IPS-18c (cell line): ENCODE results near the gene TXNRD1.
A peak's percentile ranks its signal among the peaks of the same experiment; 100 is the strongest.
"Not testable (repeated sequence)": the region's sequence is repeated elsewhere in the genome, so short reads cannot be mapped to it uniquely, and the experiment has no call there.

ENCODE experiments used
- H3K4me3 ChIP-seq: 2 replicates; pipeline ENCODE4 v1.7.0; 2013; ENCODE audit warnings: low read depth, mild to moderate bottlenecking, low read length, moderate library complexity; ENCODE audit not compliant: insufficient read depth
- H3K9me3 ChIP-seq: one replicate; pipeline ENCODE4 v1.6.1; 2013; ENCODE audit warnings: mild to moderate bottlenecking, low read length, moderate library complexity; ENCODE audit not compliant: control insufficient read depth, insufficient read depth

Gene TXNRD1

DNA sequence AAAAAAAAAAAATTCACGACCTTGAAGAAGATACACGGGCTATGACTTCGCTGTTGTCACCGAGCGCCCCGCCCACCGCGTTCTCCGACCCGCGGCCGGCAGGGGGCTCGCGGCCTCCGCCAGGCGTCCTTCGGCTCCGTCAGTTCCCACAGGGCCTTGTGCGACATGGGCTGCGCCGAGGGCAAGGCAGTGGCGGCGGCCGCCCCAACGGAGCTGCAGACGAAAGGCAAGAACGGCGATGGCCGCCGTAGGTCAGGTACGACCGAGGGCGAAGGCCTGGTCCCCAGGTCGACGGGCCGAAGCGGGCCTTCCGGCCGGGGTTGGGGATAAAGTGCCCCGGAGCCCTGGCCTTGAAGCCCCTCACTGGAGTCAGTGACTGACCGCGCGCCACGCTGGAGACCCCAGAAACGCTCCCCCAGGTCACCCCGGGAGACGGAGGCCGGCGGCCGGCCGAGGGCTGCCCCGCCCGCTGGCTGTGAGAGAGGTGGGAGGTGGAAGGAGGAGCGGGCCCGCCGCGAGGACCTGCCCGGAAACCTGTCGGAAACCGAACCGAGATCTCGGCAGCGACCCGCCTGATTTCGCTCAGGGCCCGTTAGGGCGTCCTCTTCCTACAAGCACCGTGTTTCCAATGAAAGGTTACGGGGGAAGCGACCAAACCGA is at the start of gene TXNRD1:
TXNRD1 (plus strand) TSS at position 142 of the 660 bp plus-strand sequence; CDS start at position 166, 24 bp downstream.
- Histone ChIP-seq H3K4me3 (peak within 1 kb of the TSS; percentile 69), H3K9me3 (no peaks in the 10 kb centered on the region)

DNA sequence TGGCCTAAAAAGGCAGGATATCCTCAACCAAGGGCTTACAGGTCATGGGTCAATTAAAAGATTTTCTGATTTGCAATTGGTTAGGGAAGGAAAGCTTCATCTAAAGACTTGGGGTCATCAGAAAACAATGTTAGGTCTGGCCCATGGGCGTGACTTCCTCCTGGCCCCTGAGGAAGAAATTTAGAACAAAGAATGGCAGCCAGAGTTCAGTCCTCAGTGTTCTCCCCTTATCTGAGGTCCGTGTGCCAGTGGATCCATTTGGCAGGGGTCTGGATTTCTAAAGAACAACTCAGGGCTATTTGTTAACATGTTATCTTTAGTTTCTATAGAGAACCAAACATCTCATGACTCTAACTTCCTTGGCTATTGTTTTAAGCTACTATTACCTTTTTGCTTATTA is 49.8 kb upstream of the TXNRD1 start:
- H3K9me3 ChIP-seq = no peaks in the 10 kb centered on the region

DNA sequence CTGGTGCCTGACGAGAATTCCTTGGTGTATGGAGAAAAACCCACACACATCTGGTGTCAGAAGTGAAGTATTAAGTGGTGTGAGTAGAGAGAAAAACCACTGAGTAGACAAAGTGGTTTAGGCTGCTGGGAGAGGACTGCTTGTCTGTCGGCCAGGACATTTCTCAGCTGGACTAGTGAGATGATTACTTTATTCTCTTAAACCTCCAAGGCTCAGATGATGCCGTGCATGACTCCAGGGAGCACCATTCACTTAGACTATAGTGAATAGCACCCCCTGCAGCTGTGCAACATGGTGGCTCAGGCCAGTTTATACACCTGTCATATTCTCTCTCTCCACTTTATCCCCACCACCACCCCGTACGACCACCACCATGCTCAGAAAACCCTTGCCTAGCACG is 49.1 kb upstream of the TXNRD1 start:
- H3K9me3 ChIP-seq = no peaks in the 10 kb centered on the region
- H3K4me3 ChIP-seq = no peak overlapping the region

More for the DNA sequence above, 49.8 kb upstream of the TXNRD1 start:
- H3K4me3 ChIP-seq = no peak overlapping the region

DNA sequence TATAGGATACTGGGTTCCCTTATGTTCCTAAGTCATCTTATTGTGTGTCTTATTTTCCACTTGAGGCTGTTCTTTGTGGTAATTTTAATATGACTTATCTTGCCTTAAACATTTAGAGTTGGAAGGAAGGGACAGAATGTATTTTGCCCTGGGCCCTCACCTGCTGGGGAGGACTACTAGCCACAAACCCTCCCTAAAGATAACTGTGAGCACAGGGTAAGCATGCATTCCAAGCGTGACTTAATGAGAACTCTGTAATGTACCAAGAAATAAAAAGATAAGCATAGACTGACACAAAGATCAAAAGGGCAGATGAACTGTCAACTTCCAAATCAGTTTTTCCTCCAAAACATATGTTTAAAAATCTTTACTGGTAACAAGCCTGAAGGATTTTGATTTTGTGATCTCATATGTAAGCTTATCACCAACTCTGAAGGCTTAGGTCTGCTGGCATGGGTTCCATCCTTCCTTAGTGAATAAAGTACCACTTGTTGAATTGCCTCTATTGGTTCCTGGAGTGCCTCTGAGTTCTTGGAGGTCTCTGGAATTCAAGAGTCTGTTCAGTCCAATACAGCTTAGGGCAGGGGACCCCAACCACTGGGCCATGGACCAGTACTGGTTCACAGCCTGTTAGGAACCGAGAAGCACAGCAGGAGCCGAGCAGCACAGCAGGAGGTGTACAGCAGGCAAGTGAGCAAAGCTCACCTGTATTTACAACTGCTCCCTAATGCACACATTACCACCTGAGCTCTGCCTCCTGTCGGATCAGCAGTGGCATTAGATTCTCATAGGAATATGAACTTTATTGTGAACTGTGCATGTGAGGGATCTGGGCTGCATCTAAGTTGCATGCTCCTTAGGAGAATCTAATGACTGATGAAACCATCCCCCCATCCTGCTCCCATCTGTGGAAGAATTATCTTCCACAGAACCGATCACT is 47.8 kb upstream of the TXNRD1 start:
- H3K4me3 ChIP-seq = no peak overlapping the region

DNA sequence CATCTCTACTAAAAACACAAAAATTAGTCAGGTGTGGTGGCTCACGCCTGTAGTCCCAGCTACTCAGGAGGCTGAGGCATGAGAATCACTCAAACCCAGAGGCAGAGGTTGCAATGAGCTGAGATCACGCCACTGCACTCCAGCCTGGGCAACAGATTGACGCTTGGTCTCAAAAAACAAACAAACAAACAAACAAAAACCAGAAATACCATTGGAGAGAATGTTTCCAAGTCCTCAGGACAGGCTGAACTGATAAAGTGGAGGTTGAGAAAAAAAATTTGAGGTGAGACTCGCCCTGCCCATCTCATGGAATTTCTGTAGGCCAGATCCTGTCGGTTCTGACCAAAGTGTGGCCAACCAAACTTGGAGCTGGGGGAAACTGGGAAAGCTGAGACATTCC is 47.0 kb upstream of the TXNRD1 start:
- Histone ChIP-seq H3K4me3 (no peak overlapping the region), H3K9me3 (no peaks in the 10 kb centered on the region)

More for the DNA sequence above, 47.8 kb upstream of the TXNRD1 start:
- H3K9me3 ChIP-seq = no peaks in the 10 kb centered on the region

DNA sequence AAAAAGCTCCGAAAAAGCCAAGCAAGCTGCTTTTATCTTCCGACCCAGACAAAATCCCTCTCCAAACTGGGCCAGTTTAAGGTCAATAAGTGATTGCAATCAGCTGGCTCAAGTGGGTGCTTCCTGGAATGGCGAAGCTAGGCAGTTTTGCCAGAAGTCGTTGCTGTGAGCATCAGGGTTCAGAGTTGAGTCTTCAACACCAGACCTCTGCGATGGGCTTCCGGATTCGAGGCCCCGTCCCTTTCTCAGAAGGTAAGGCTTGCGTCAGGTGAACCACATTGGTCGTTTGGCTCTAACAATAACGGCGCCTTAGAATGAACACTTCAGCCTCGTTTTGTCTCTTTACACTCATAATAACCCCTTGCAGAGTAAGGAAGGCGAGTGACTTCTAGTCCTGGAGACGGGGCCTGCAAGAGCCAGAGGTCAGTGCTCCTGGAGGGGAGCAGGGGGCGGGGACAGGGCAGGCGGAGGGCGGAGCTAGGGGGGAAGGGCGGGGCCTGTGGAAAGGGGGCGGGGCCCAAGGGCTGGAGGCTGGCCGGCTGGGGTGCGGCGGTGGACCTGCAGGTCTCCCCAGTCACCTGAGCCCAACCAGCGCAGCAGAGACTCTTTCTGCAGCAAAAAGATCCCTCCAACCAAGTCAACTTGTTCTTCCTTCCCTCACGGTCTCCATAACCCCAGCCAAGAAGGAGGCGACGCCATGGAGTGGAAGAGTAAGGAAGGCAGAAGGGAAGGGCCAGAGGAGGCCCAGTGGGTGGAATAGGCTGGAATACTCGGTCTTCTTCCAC is 43.6 kb upstream of the TXNRD1 start:
- no peaks in the 10 kb centered on the region for H3K9me3 ChIP-seq
- H3K4me3 ChIP-seq = peak overlapping the region; percentile 15; the same call in 1 of the 2 replicates

DNA sequence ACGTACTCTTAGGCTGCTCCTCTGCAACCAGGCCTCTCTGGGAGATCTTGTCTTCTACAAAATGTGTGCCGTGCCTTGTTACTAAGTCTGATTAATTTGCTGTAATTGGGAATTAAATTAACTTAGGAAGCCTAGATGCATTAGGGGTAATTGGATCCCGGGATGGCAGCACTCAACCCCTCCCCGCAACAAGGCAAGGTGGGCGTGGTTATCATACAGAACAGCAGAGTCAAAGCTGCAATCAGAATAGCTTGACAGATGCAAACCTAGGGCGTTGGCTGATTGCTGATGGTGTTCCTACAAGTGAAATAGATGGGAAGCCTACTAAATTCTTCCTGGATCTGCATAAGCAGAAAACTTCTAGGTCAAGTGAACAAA is 43.0 kb upstream of the TXNRD1 start:
- no peaks in the 10 kb centered on the region for H3K9me3 ChIP-seq
- peak overlapping the region; percentile 15; the same call in 1 of the 2 replicates for H3K4me3 ChIP-seq

DNA sequence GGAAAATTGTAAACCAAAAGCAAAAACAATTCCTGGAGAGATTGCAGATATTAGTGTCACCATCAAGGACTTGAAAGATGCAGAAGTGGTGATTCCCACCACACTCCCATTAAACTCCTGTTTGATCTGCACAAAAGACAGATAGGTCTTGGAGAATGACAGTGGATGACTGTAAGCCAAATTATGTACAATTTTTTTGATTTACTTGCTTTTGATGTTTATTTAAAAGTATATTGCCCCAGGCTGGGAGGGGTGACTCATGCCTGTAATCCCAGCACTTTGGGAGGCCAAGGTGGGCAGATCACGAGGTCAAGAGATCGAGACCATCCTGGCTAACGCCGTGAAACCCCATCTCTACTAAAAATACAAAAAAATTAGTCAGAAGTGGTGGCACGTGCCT is 41.8 kb upstream of the TXNRD1 start:
- H3K9me3 ChIP-seq, H3K4me3 ChIP-seq: not testable (repeated sequence)

DNA sequence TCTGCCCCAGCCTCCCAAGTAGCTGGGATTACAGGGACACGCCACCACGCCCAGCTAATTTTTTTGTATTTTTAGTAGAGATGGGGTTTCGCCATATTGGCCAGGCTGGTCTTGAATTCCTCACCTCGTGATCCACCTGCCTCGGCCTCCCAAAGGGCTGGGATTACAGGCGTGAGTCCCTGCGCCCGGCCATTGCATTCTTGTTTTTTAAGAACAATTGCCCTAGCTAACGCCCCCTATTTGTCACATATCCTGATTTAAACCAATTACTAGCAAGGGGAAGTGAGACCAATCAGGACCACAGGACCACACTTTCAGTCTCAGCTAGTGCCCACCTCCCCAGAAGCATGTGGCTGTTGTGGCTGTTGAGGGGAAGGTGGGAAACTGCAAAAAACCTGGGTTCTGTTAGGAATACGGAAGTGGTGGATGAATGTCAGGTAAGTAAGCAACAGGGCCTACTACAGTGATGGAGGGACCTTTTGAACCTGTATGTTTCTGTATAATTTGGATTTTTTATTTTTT is 39.8 kb upstream of the TXNRD1 start:
- H3K9me3 ChIP-seq = no peaks in the 10 kb centered on the region

DNA sequence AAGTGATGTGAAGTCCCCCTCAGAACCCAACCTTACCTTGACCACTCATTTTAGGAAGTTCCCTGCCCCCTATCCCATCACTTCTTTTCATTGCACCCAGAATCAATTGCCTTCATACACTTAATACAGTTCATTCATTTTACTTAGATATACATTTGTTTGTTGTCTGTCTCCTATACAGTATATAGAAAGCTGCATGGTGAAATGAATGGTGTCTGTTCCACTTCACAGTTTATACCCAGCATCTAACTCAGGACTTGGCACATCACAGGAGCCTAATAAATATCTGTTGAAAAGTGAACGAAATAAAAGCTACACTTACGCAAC is 38.3 kb upstream of the TXNRD1 start:
- Histone ChIP-seq H3K4me3 (no peak overlapping the region), H3K9me3 (no peaks in the 10 kb centered on the region)

More for the DNA sequence above, 39.8 kb upstream of the TXNRD1 start:
- H3K4me3 ChIP-seq = no peak overlapping the region

DNA sequence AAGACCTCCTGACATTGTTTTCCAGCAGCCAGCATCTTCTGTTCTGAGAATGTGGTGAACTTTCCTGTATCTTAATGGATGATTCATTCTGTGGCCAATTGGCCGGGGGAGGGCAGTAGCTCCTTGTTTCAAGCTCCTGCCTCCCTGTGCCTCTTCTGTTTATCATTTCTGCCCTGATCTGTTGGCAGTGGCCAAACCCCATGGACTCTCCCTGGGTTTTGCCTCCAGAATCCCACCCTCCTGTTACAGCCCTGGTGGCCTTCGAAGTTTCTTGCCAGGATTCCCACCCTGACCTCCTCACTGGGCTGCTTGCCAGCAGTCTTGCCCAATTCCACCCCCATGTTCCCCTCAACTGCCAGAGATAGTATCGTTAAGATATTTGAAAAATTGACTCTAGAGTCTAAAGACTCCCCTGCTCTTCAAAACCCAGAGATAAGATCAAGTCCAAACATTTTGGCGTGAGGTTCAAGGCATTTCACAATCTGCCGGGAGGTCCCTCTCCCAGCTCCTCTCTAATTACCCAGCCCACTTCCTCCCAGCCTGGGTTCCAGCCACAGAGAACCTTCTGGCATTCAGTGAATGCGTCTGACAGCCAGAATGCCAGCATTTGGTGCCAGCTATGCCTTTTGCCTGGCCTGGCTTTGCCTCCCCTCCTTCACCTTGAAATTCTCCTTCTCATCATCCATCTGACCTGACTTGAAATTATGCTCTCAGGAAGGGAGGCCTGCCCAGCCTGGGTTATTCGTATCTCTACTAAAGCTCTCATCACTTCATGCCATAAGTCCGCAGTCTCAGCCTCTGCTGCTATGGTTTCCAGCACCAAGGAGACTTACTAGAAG is 37.7 kb upstream of the TXNRD1 start:
- Histone ChIP-seq H3K9me3 (no peaks in the 10 kb centered on the region), H3K4me3 (no peak overlapping the region)

DNA sequence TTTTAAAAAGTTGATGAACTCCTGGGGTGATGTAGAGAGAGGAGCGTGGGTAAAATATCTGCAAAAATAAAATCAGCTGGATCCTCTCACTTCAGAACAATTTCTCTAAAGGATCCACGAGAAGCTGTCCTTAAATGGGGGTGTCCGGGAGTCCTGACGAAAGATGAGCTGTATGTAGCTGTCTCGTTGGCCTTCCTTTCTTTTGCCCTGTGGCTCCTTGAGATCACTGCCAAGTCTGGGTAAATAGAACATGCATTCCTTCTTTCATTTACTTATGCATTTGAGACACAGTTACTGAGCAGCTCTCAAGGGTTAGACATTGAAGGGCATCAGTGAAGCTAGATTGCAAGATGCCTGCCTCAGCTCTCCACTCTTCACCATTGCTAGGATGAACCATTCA is 35.2 kb upstream of the TXNRD1 start:
- Histone ChIP-seq H3K4me3 (no peak overlapping the region), H3K9me3 (peaks cover 2% of the 10 kb centered on the region)

DNA sequence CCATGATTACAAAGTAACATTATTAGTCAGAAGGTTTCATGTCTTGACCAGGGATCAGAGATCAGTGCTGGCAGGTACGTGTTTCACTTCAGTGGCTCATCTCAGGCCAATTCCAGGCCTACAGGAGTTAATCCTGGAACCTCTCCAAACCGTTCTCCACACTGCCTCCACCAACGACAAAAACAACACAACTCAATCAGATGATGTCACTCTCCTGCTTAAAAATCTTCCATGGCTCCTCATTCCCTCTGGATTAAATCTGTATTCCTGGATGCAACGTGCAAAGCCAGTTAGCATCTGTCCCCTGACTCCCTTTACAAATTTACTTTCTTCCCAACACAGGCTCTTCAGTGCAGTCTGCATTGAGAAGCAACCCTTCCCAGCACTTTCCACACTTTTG is 34.3 kb upstream of the TXNRD1 start:
- H3K9me3 ChIP-seq = peaks cover 2% of the 10 kb centered on the region
- H3K4me3 ChIP-seq = no peak overlapping the region

DNA sequence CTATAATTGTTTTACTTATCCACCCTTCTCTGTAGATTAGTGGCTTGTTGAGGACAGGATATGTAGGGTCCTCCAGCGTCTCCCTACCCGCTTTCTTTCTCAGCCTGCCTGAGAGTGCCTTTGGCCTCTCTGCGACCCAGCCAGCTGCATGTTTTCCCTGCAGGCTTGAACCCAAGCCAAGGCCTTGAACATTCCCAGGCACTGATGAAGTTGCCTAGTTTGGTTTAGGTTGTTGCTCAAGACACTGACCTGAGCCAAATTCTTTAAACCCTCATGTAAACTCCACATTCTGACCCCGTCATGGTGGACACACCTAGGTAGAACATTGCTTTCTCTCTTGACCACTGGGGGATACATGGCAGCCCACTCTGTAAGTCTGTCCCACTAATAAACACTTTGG is 33.4 kb upstream of the TXNRD1 start:
- H3K9me3 ChIP-seq = peaks cover 2% of the 10 kb centered on the region

DNA sequence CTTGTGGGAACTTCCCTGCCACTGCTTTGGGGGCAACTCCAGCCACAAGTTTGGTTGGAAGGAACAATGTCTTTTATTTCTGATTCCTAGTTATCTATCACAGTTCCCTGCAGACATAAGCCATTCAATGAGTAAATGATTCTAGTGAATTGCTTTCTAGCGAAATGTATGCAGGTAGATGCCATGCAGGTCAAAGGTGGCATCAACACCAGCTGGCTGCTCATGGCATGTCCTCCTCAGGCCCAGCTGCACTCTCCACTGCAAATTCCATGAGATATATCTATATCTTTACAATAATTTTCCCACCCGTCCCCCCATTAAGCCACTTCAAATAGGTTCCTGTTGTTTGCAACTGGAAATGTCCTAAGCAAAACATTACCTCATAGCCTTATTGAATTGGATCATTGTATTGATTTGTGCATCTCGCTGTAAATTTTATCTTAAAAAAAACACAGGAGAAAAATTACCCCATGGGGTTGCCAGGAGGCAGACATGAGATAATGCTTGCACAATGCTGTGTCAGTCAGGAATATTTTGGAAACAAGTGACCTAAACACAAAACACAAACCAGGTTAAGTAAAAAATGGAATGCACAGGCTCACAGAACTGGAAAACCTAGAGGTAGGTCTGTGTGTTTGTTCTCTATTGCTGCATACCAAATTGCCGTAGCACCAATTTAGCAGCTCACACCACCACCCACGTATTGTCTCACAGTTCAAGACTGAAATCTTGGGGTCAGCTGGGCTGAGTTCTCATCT is 32.8 kb upstream of the TXNRD1 start:
- Histone ChIP-seq H3K4me3 (no peak overlapping the region), H3K9me3 (peaks cover 2% of the 10 kb centered on the region)

More for the DNA sequence above, 33.4 kb upstream of the TXNRD1 start:
- no peak overlapping the region for H3K4me3 ChIP-seq

DNA sequence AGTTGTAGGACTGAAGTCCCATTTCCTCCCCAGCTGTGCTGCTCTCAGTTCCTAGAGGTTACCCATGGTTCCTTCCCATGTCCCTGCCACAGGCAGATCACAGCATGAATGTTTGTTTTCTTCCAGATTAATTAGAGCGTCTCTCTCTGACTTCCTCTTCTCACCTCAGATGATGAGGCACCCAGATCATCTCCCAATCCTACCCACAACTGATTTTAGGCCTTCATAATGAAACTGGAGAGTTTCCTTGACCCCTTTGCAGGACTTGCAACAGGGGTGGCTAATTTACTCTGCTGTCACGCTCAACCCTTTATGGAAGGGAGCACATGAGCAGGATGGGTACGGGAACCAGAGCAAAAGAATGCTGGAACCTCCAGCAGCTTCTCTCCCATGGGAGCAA is 32.1 kb upstream of the TXNRD1 start:
- H3K4me3 ChIP-seq = no peak overlapping the region
- peaks cover 2% of the 10 kb centered on the region for H3K9me3 ChIP-seq
